Stimulated activated CD4-positive, alpha-beta T cell treated with anti-CD3 and anti-CD28 coated beads, Interleukin-2, amount 100 ng/mL, for 24 hours (primary cell): ENCODE results near the gene PAWR.
A peak's percentile ranks its signal among the peaks of the same experiment; 100 is the strongest.
"Not testable (repeated sequence)": the region's sequence is repeated elsewhere in the genome, so short reads cannot be mapped to it uniquely, and the experiment has no call there.

Experiments
- DNase-seq, 2 donors: peaks; one replicate each; pipeline ENCODE4 v3.0.0-alpha.2; 2020

The PAWR gene

DNA sequence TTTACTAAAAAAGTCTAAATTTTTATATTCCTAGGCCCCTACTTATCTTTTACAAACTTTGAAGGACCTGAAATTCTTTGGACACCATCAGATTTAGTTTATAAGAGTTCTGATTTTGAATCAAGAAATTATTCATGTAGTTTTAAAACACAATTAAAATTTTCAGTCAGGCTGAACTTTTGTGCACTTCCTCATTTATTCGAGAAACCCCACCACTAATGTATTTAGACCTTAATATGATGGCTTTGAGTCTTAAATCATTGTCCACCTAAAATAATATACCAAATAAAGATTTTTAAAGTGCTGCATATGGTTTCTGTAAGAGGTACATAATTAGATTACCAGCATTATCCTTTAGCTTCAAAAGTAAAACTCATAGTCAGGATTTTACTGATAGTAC is 103.4 kb downstream of the PAWR start:
- no peak for DNase-seq

DNA sequence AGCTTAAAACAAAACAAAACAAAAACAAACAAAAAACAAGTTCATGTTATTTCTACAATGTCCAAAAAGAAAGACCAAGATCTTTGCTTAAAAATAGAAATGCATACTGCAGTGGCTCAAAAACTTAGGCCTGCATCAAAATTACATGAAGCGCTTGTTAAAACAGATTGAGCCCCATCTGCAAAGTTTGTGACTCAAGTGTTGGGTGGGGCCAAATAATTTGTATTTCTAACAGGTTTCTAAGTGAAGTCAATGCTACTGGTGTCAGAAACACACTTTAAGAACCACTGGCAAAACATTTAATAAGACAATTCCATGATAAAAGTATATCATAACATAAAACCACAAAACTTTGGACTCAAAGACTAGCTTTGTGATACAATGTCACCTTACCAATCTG is 105.6 kb downstream of the PAWR start:
- no peak for DNase-seq

DNA sequence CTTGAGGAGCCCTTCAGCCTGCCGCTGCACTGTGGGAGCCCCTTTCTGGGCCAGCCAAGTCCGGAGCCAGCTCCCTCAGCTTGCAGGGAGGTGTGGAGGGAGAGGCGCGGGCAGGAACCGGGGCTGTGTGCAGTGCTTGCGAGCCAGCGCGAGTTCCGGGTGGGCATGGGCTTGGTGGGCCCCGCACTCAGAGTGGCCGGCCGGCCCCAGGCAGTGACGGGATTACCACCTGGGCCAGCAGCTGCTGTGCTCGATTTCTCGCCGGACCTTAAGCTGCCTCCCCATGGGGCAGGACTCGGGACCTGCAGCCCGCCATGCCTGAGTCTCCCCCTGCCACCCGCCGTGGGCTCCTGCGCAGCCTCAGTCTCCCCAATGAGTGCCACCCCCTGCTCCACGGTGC is 116.9 kb downstream of the PAWR start:
- DNase-seq: no peak

DNA sequence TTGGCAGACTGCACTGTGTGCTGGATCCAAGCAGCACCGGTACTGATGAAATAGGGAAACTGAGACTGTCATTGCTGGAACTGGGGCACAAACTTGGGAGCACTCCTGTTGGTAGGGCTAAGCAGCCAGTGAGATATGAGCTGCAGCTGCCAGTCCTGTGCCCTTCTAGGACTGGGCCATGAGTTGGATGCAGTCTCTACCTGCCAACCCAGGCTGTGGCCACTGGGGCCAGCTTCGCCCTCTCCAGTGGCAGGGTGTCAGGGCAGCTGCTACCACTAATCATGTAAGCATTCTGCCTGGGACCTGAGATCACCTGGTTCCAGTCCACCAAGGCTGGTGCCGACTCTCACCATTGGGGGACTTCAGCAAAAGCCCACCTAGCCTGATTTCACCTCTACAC is 121.1 kb downstream of the PAWR start:
- DNase-seq: no peak

DNA sequence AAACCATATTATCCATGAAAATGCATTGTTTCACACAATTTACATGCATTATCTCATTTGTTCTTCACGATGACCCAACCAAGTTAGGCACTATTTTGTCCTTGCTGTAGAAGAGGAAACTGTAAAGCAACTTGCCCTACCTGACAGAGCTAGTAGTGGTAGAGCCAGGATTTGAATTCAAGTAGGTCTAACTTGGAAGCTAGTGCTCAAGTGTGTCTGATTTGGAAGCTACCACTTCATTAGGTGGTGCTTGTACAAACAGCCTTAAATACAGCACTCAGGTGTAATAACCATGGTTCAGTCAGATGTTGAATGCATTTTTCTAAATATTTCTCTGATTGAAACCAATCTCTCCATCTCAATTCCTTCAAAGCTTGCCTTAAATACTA is 123.6 kb downstream of the PAWR start:
- DNase-seq: no peak

DNA sequence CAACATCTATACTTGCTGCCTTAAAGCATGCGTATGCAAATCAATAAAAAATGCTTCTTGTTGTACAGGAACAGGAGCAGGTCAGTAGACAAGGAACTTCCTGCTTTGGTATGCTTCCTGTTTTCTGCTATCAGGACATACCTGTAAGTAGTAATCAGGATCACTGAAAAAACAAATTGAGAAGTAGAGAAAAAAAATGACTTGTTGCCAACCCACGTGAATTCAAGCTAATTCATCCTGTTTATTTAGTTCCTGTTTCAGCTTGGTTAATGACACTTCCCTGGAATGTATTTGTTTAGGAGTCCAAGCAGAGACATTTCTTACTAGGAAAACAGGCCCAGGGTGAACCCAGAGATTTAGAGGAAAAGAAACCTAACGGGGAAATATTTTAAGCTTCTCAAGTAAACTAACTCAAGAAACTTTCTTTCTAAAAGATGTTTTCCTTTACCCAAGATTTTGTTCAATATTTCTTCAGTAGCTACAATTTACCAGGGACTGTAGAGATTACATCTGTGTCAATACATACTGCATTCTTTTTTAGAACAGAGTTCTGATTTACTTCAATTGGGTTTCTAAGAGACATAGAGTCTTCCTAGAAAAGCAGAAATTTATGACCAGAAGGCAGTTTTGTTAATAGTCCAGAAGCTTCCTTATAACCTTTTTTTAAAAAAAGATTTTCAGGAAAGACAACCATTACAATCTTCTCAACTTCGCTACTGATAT is 124.2 kb downstream of the PAWR start:
- no peak for DNase-seq

DNA sequence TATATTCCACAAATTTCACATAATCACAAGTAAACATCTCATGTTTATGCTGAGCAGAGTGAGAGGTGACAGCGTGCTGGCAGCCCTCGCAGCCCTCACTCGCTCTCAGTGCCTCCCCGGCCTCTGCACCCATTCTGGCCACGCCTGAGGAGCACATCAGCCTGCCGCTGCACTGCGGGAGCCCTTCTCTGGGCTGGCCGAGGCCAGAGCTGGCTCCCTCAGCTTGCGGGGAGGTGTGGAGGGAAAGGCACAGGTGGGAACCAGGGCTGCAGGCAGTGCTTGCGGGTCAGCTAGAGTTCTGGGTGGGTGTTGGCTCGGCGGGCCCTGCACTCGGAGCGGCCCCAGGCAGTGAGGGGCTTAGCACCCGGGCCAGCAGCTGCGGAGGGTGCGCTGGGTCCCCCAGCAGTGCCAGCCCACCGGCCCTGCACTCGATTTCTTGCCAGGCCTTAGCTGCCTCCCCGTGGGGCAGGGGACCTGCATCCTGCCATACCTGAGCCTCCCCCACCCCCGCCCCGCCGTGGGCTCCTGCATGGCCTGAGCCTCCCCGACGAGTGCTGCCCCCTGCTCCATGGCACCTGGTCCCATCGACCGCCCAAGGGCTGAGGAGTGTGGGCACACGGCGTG is 125.9 kb downstream of the PAWR start:
- DNase-seq: not testable (repeated sequence)

DNA sequence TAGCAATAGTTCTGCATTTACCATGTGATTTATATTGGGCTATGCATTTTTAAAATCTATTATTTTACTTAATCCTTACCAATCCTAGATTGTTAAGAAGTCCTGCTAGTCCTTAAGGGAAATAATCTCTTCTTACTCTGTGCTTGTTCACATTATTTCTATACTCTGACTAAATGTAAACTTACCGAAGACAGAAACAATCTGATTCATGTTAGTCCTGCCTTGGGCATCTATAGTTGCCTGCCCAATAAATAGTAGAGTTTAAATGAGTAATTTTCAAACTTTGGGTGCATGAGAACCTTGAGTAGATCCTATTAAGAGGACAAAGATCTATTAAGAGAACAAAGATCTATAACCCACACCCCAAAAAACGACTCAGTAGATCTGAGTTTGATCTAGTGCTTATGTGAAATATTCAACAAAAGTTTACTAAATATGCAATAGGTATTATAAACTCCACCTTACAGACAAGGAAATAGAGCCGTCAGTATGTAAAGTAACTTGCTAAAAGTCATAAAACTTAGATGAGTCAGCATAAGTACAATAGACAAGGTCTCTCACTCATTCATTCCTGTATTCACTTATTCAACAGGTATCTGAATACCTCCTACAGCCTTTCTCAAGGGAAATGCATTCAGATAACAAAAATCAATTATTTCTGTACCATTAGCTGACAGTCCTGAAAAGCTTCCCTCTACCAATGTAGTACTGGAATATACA is 127.6 kb downstream of the PAWR start:
- DNase-seq: no peak

DNA sequence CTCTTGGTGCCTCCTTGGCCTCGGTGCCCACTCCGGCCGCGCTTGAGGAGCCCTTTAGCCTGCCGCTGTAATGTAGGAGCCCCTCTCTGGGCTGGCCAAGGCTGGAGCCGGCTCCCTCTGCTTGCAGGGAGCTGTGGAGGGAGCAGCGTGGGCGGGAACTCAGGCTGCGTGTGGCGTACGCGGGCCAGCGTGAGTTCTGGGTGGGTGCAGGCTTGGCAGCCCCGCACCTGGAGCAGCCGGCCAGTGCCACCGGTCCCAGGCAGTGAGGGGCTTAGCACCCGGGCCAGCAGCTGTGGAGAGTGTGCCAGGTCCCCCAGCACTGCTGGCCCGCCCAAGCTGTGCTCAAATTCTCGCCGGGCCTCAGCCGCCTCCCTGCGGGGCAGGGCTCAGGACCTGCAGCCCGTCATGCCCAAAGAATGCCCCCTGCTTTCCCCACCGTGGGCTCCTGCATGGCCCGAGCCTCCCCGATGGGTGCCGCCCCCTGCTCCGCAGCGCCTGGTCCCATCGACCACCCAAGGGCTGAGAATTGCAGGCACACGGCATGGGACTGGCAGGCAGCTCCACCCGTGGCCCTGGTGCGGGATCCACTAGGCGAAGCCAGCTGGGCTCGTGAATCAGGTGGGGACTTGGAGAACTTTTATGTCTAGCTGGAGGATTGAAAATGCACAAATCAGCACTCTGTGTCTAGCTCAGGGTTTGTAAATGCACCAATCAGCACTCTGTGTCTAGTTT is 129.2 kb downstream of the PAWR start:
- DNase-seq: no peak

DNA sequence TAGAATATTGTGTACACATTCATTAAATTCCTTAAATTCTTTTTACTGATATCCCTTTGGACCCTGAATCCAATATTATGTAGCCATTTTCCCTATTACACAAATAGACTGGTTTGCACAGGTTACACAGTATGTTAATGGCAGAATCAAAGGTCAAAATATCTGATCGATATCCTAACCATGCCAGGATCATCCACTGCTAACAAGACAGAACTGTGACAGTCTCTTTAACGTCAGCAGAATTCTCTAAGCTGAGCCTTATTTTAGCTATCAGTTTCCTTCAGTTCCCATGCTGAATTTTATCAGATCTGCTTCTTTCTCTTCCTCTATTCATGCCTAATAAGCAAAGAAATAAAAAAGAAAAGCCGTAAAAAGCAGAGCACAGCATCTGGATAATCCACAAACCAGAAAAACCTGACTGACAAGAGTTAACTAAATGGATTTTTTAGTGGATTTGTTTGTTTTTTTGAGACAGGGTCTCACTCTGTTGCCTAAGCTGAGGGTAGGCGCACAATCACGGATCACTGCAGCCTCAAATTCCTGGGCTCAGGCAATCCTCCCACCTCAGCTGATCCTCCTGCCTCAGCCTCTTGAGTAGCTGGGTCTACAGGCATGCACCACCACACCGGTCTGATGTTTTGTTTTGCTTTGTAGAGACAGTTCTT is 130.4 kb downstream of the PAWR start:
- DNase-seq: no peak

DNA sequence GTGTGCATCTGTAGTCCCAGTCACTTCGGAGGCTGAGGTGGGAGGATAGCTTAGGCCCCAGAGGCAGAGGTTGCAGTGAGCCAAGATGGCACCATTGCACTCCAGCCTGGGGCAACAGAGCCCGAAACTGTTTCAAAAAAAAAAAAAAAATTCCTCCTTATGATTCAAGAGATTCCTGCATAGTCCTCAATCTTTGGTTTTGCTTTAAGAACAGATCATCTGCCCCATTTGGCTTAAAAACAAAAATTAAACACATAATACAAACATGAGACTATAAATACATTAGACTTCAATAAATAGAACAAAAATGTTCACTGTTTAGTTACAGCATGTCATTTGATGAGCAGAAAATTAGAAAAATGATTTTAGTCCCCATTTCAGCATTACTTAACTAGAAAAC is 131.2 kb downstream of the PAWR start:
- no peak for DNase-seq

DNA sequence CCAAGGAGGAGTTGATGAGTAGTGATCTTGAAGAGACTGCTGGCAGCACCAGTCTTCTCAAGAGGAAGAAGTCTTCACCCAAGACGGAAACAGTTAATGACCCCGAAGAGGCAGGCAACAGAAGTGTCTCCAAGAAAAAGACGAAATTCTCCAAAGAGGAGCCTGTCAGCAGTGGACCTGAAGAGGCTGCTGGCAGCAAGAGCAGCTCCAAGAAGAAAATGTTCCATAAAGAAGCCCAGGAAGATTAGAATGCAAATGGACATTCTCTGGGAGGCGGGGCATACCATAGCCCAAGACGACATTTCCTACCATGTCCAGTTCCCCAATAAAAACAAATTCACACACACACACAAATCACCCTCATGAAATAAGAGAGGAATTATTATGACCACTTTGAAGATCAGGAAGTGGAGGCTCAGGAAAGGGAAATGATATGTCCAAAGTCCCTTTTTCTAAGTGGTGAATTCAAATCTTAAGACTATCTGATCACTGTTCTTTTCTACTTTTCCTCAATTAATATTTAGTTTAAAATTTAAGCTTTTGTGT is 131.8 kb downstream of the PAWR start:
- no peak for DNase-seq

DNA sequence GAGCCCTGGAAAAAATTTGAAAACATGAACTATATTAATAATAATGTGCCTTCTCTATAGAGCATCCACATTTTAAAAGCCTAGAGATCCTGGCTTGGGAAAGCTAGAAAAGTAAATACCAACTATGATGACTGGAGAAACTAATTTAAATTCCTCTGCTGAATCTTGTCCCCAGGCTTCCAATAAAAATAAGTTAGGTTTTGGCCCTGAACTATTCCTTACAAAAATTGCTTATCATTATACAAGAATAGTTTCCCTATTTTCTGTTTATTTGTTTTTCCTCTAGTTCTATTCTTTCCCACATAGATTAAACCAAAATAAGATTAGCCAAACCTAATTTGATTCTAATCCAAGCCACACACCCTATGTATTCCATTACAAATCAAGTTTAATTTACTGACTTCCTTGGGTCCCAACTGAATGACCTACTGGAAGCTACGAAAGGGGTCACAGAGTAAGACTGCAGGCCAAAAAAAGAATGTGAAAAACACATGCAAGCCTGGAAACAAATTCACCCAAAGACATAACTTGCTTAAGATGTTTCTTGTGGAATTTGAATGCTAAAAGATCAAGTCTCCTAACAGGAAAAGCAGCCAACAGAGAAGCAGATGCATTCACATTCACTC is 133.0 kb downstream of the PAWR start:
- DNase-seq: no peak

DNA sequence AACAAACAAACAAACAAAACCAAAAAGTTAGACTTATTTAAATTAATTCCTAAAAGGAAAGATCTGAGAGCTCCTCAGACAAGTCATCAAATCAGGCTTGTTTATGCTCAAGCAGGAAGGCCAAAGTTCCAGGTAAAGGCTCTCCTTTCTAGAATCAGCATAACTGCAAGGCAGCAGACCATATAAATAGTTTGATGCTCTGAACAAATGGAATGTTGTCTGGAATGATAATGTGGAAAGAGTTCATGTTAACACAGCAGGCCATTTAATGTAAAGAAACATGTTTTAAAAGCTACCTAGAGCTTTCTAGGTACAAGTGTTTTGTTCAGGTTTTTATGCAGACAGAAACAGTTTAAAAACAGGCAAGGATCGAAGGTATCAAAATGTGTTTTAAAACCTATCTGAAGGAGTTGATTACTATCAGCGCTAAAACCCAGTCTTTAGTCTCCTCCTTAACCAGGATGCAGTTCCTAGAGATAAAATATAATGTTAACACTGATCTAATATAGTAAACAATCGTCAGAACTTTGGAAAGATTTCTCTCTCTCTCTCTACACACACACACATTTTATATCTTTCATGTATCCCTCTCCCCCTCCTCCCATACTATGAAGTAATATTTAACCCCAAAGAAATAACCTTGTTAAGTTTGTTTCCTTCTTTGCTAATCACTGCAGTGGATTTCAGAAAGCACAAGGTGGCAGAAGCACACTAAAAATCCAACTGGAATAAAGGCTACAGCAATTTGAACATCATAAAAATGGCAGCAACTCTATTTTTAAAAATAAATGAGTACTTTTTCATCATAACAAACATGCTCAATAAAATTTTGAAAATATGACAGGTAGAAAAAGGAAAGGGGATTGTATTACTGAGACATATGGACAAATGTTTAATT is 135.5 kb downstream of the PAWR start:
- no peak for DNase-seq

DNA sequence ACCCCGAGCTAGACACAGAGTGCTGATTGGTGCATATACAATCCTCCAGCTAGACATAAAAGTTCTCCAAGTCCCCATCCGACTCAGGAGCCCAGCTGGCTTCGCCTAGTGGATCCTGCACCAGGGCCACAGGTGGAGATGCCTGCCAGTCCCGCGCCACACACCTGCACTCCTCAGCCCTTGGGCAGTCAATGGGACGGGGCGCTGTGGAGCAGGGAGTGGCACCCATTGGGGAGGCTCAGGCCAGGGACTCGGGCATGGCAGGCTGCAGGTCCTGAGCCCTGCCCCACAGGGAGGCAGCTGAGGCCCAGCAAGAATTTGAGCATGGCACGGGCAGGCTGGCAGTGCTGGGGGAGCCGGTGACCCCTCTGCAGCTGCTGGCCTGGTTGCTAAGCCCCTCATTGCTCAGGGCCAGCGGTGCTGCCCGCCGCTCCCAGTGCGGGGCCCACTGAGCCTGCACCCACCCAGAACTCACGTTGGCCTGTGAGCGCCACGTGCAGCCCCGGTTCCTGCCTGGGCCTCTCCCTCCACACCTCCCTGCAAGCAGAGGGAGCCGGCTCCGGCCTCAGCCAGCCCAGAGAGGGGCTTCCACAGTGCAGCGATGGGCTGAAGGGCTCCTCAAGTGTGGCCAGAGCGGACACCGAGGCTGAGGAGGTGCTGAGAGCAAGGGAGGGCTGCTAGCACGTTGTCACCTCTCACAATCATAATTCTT is 136.7 kb downstream of the PAWR start:
- DNase-seq: no peak

DNA sequence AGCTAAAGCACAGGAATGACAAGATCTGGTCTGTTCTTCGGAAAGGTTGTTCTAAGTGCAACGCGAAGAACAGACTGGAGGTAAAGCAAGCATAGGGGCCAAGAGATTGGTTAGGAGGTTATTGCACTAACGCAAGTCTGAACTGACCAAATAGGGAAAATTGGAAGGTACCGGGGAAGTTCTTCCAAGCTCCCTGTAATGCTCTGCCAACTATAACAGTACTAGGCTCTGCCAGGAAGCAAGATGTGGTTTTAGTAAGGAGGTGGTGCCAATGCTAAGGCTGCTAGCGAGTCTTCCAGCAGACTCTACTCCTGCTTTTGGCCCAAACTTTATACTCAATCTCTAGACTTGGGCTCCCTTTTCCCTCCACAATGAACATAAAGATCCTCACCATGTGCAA is 138.6 kb downstream of the PAWR start:
- DNase-seq: no peak

DNA sequence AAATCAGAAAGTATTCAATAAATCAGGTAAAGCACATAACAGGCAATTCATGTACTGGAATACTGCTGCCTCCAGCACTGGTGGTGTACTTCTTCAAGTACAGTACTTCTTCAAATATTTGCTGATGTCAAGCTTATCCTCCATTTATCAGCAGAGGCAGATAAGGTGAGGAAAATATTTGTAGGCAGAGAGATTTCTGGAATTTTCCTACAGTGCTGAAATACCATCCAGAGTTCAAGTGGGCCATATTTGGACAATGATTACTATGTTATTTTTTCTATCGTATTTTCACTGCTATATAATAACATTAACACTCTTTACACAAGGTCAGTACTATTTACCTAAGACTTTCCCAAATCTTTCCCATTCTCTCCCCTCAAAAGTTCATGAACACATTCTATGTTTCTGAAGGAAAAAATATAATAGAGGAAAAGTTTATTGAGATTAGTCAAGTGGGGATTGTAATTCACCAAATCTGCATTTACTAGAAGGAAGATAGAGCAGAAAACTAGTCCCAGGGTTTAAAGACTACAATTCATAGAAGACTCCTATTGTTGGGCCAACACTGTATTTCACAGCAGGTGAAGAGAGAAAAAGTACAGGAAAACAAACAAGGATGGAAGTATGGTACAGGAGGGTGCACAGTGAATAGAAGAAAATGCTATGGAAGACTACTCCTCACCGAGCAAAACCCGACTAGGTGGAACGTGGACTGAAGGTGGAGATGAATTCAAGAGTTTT is 141.1 kb downstream of the PAWR start:
- DNase-seq: no peak

DNA sequence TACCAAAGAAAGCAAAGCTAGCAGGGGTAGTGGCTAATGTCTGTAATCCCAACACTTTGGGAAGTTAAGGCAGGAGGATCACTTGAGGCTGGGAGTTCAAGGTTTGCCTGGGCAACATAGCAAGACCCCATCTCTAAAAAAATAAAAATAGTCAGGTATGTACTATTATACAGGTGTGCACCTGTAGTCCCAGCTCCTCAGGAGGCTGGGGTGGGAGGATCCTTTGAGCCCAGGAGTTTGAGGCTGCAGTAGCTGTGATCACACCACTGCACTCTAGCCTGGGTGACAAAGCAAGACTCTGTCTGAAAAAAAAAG is 142.2 kb downstream of the PAWR start:
- DNase-seq: no peak

DNA sequence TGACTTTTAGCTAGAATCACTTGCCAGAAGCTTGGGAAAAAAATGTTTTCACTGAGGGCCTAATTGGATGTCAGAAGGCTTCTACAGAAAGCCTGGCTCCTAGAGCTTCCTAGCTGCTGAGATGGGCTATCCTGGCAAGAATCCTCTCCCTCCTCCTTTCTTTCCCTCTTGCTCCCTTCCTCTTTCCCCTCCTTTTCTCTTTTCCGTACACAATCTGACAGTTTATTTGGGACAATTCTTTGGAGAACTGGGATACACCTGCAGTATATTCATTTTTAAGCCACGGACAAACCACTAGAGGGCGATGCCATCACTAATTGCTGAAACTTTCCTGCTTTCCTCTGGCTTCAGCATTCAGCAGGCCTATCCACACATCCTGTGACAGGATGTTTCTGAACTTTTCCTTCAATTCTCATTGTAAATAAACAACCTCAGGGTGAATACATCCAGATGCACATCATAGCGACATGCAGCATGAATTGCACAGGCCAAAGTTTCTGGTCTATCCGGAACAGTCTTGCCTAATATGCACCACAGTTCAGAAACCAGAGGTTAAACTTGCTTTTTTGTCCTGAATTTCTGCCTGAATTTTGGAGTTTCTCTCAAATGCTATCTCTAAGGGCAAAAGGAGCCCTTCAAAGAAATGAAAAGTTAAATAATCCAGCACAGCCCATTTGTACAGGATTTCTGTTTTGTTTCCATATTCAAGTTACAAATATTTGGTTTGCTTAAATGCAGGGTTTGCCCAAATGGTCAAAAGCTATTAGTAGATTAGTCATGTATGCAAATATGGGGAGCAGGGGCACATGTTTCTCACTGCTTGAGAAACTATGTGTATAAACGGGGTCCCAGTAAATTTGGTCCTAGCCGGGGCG is 142.8 kb downstream of the PAWR start:
- peak in 1 of 2 donors; percentile 10 for DNase-seq
